Trophoblast cell (in vitro differentiated cells and primary cell): ENCODE measurements around the gene ZSCAN16.
A peak's percentile ranks its signal among the peaks of the same experiment; 100 is the strongest.

Experiments
- DNase-seq, 2 donors: peaks; one replicate each; pipeline ENCODE4 v3.0.0-alpha.2; 2016
- H2AFZ ChIP-seq: 2 replicates; pipeline ENCODE4 v1.6.1; 2013; ENCODE audit warnings: low read length, moderate library complexity, mild to moderate bottlenecking; ENCODE audit not compliant: insufficient read depth, poor library complexity
- H2AK5ac ChIP-seq: 2 replicates; pipeline ENCODE4 v1.6.1; 2013; ENCODE audit warnings: mild to moderate bottlenecking, low read length
- H2BK120ac ChIP-seq: 2 replicates; pipeline ENCODE4 v1.6.1; 2013; ENCODE audit warnings: low read length, mild to moderate bottlenecking, moderate library complexity; ENCODE audit not compliant: insufficient read depth, poor library complexity
- H2BK12ac ChIP-seq: 2 replicates; pipeline ENCODE4 v1.6.1; 2013; ENCODE audit warnings: mild to moderate bottlenecking, low read length, moderate library complexity
- H2BK5ac ChIP-seq: 2 replicates; pipeline ENCODE4 v1.6.1; 2013; ENCODE audit warnings: low read length, low read depth, moderate library complexity, mild to moderate bottlenecking; ENCODE audit not compliant: poor library complexity
- H3K14ac ChIP-seq: 2 replicates; pipeline ENCODE4 v1.6.1; 2013; ENCODE audit warnings: mild to moderate bottlenecking, low read length
- H3K18ac ChIP-seq: 2 replicates; pipeline ENCODE4 v1.6.1; 2013; ENCODE audit warnings: mild to moderate bottlenecking, low read length
- H3K23ac ChIP-seq: 2 replicates; pipeline ENCODE4 v1.6.1; 2013; ENCODE audit warnings: low read length
- H3K27ac ChIP-seq: 2 replicates; pipeline ENCODE4 v1.5.1; 2013; ENCODE audit warnings: low read depth, mild to moderate bottlenecking, inconsistent platforms, low read length, moderate library complexity
- H3K27me3 ChIP-seq: 2 replicates; pipeline ENCODE4 v1.6.1; 2013; ENCODE audit warnings: inconsistent platforms, mild to moderate bottlenecking, low read length, moderate library complexity; ENCODE audit not compliant: insufficient read depth
- H3K36me3 ChIP-seq, 2 experiments: 1 replicate in 1 of 2; 2 replicates in 1 of 2; pipeline ENCODE4 v1.6.1; 2013; ENCODE audit warnings: low read length in 2 of 2, mild to moderate bottlenecking in 2 of 2, moderate library complexity in 1 of 2; ENCODE audit not compliant: insufficient read depth in 2 of 2, control insufficient read depth in 1 of 2
- H3K4ac ChIP-seq: 2 replicates; pipeline ENCODE4 v1.6.1; 2013; ENCODE audit warnings: low read depth, mild to moderate bottlenecking, low read length, moderate library complexity
- H3K4me1 ChIP-seq, 2 experiments: 1 replicate in 1 of 2; 2 replicates in 1 of 2; pipeline ENCODE4 v1.6.1; 2013; ENCODE audit warnings: low read length in 2 of 2, mild to moderate bottlenecking in 2 of 2, moderate library complexity in 1 of 2; ENCODE audit not compliant: insufficient read depth in 2 of 2, control insufficient read depth in 1 of 2
- H3K4me2 ChIP-seq: 2 replicates; pipeline ENCODE4 v1.6.1; 2013; ENCODE audit warnings: inconsistent platforms, mild to moderate bottlenecking, low read length, moderate library complexity
- H3K4me3 ChIP-seq: 2 replicates; pipeline ENCODE4 v1.5.1; 2013; ENCODE audit warnings: mild to moderate bottlenecking, low read depth, low read length, inconsistent platforms
- H3K79me1 ChIP-seq: one replicate; pipeline ENCODE4 v1.6.1; 2013; ENCODE audit warnings: low read length
- H3K79me2 ChIP-seq: 2 replicates; pipeline ENCODE4 v1.6.1; 2013; ENCODE audit warnings: low read length, mild to moderate bottlenecking; ENCODE audit not compliant: control insufficient read depth, insufficient read depth, poor library complexity
- H3K9ac ChIP-seq: 2 replicates; pipeline ENCODE4 v1.6.1; 2013; ENCODE audit warnings: mild to moderate bottlenecking, low read length
- H3K9me3 ChIP-seq: 2 replicates; pipeline ENCODE4 v1.6.1; 2013; ENCODE audit warnings: low read depth, mild to moderate bottlenecking, control low read depth, inconsistent platforms, low read length; ENCODE audit not compliant: insufficient read depth
- H4K12ac ChIP-seq: 2 replicates; pipeline ENCODE4 v1.6.1; 2013; ENCODE audit warnings: low read depth, mild to moderate bottlenecking, low read length, moderate library complexity
- H4K8ac ChIP-seq: 2 replicates; pipeline ENCODE4 v1.6.1; 2013; ENCODE audit warnings: low read depth, mild to moderate bottlenecking, low read length, moderate library complexity
- H4K91ac ChIP-seq: one replicate; pipeline ENCODE4 v1.6.1; 2013; ENCODE audit warnings: low read depth, mild to moderate bottlenecking, low read length, moderate library complexity
- WGBS: extraction: QIAGEN DNeasy Blood & Tissue Kit; methylation state at CpG from one replicate; pipeline ENCODE4 v1.1.7; 2013; ENCODE audit warnings: missing lambda C conversion rate; ENCODE audit not compliant: insufficient read length, insufficient coverage; ENCODE audit errors: extremely low coverage; 5-methylcytosine and 5-hydroxymethylcytosine counted together

ZSCAN16 gene

DNA sequence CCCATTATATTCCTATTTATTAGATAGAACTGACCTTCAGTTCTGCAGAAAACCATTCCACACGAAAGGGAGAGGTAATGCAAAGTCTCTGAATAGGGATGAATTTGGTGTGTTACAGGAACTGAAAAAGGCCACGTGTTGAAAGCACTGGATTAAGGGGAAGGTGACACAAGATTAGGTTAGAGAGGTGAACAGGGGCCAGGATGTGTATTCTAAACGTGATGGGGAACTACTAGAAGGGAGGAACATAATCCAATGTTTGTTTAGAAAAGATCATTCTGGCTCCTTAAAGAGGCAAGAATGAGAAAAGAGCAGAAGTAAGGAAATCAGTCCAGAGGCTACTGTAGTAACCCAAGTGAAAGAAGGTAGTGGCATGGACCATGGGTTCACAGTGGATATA lies 11.0 kb downstream of the ZSCAN16 start:
- Histone ChIP-seq H3K4me1 (peaks cover 0 to 5% of the 10 kb centered on the region in 2 experiments), H3K79me2 (peaks cover 4% of the 10 kb centered on the region), H2BK120ac (no peak overlapping the region), H3K9ac (no peak overlapping the region), H3K4ac (no peak overlapping the region), H3K27ac (no peak overlapping the region), H3K4me2 (no peak overlapping the region), H3K27me3 (no peaks in the 10 kb centered on the region), H2BK12ac (no peak overlapping the region), H4K91ac (no peak overlapping the region), H3K9me3 (no peaks in the 10 kb centered on the region), H2AK5ac (no peak overlapping the region), H4K12ac (no peak overlapping the region), H3K36me3 (peaks cover 1 to 2% of the 10 kb centered on the region in 2 experiments), H3K14ac (no peak overlapping the region), H3K4me3 (no peak overlapping the region), H3K79me1 (peaks cover 6% of the 10 kb centered on the region), H4K8ac (no peak overlapping the region), H3K23ac (no peak overlapping the region), H2AFZ (no peak overlapping the region), H2BK5ac (no peak overlapping the region), H3K18ac (no peak overlapping the region)
- no CpG with 5 or more reads among the region's 3 CpGs for WGBS
- DNase-seq, result no peak

DNA sequence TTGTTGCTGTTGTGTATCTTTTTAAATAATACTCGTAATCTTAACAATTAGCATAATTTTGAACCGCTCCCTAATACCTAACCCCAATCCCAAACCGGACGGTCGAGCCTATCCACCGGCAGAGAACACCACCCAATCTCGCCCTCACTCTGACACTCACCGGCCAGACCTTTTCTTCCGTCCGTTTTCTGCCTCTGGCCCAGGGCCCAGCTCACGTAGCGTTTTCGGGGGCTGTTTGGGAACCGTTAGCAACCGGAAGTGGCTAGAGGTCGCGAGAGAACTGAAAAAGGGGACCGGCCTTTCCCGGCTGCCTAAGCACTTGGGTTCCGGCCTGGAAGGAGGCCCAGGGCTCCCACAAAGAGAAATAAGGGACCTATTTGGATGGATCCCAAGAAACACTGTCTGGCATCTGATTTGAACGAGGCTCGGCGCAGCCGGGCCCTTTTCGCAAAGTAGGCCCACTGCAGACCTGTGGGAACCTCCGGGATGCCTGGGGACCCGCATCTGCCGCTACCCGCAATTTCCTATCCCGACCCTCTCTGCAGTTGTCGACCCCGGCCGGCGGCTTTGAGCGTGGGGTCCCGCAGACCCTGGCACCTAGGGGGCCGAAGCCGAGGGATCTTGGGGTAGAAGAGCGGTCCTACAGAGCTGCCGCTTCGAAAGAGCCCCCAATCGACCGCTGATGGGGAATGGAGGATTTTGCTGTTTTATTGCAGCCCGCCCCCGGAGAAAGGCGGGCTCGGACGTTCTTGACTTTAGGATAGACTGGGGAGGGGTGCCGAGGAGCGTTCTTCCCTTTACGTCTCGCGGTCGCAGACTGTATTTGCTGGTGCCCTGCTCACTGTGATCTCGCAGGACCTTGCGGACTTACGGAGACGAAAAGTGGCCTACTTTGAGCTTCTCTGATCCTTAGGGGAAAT lies 12.4 kb downstream of the ZSCAN16 start:
- peak overlapping the region; percentile 25 for H3K4ac ChIP-seq
- peak overlapping the region; percentile 75 for H2BK120ac ChIP-seq
- H3K14ac ChIP-seq, result peak overlapping the region; percentile 93
- H3K9ac ChIP-seq, result peak overlapping the region; percentile 84
- H3K4me3 ChIP-seq, result peak overlapping the region; percentile 83
- no peaks in the 10 kb centered on the region for H3K27me3 ChIP-seq
- peak overlapping the region; percentile 89 for H3K4me2 ChIP-seq
- peak overlapping the region; percentile 99 for H2AFZ ChIP-seq
- H3K9me3 ChIP-seq, result no peaks in the 10 kb centered on the region
- H3K18ac ChIP-seq, result peak overlapping the region; percentile 25
- H4K8ac ChIP-seq, result peak overlapping the region; percentile 99
- peaks cover 0 to 2% of the 10 kb centered on the region in 2 experiments for H3K36me3 ChIP-seq
- H3K79me1 ChIP-seq, result peaks cover 7% of the 10 kb centered on the region
- peak overlapping the region; percentile 86 for H4K91ac ChIP-seq
- H2BK5ac ChIP-seq, result peak overlapping the region; percentile 64
- peak overlapping the region; percentile 97 for H4K12ac ChIP-seq
- peak; percentile 48 to 69 for DNase-seq
- H3K27ac ChIP-seq, result peak overlapping the region; percentile 63
- no peak overlapping the region for H2BK12ac ChIP-seq
- peaks cover 0 to 8% of the 10 kb centered on the region in 2 experiments for H3K4me1 ChIP-seq
- H3K23ac ChIP-seq, result no peak overlapping the region
- H3K79me2 ChIP-seq, result peaks cover 5% of the 10 kb centered on the region
- no CpG with 5 or more reads among the region's 58 CpGs for WGBS
- no peak overlapping the region for H2AK5ac ChIP-seq

- H3K4me1 ChIP-seq, result peaks cover 0 to 8% of the 10 kb centered on the region in 2 experiments
- H4K12ac ChIP-seq, result peak overlapping the region; percentile 23
- peak overlapping the region; percentile 64 for H2BK5ac ChIP-seq
- no peak overlapping the region for H2AK5ac ChIP-seq
- H3K79me2 ChIP-seq, result peaks cover 6% of the 10 kb centered on the region
- no peaks in the 10 kb centered on the region for H3K9me3 ChIP-seq
- no peak overlapping the region for H3K18ac ChIP-seq
- H2BK120ac ChIP-seq, result no peak overlapping the region
- H3K4me3 ChIP-seq, result peak overlapping the region; percentile 83
- H3K4ac ChIP-seq, result no peak overlapping the region
- peak in 1 of 2 donors; percentile 34 for DNase-seq
- H3K27me3 ChIP-seq, result no peaks in the 10 kb centered on the region
- peak overlapping the region; percentile 99 for H2AFZ ChIP-seq
- H3K23ac ChIP-seq, result no peak overlapping the region
- H3K27ac ChIP-seq, result peak overlapping the region; percentile 39
- WGBS, result no CpG with 5 or more reads among the region's 6 CpGs
- H3K36me3 ChIP-seq, result peaks cover 0 to under 1% of the 10 kb centered on the region in 2 experiments
- H3K79me1 ChIP-seq, result peaks cover 9% of the 10 kb centered on the region
- H3K4me2 ChIP-seq, result peak overlapping the region; percentile 89
- H4K8ac ChIP-seq, result peak overlapping the region; percentile 99
- no peak overlapping the region for H4K91ac ChIP-seq
- H3K9ac ChIP-seq, result peak overlapping the region; percentile 84
- no peak overlapping the region for H2BK12ac ChIP-seq
- H3K14ac ChIP-seq, result no peak overlapping the region
Measured at GRCh38 chr6:28137505-28137981, 13.1 kb downstream of the ZSCAN16 start.

DNA sequence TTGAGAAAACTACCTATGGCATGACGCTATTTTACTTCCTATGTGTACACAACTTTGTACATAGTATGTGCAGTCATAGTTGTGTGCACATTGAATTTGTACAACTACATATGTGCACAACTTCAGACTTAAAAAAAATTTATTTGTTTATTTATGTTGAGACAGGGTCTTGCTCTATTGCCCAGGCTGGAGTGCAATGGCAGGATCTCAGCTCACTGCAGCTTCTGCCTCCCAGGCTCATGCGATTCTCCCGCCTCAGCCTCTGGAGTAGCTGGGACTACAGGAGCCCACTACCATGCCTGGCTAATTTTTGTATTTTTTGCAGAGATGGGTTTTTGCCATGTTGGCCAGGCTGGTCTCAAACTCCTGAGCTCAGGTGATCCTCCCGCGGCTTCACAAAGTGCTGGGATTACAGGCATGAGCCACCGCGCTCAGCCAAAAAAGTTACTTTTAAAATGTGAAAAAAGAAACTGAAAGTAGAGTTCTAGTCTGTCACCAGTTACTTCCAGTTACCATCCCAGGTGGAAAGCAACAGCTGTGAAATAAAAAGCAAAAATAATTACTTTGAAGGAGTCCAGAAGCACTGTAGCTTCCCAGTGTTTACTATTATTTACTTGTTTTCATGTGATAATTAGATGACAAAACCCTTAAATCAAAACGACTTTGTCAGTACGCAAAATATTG lies 15.6 kb downstream of the ZSCAN16 start:
- H3K4me3 ChIP-seq, result no peak overlapping the region
- H3K23ac ChIP-seq, result no peak overlapping the region
- no peak overlapping the region for H3K27ac ChIP-seq
- peaks cover 0 to 8% of the 10 kb centered on the region in 2 experiments for H3K4me1 ChIP-seq
- no peak overlapping the region for H3K9ac ChIP-seq
- H3K4ac ChIP-seq, result no peak overlapping the region
- peaks cover 9% of the 10 kb centered on the region for H3K79me1 ChIP-seq
- H3K18ac ChIP-seq, result no peak overlapping the region
- H2BK5ac ChIP-seq, result no peak overlapping the region
- WGBS, result no CpG with 5 or more reads among the region's 9 CpGs
- DNase-seq, result no peak
- no peak overlapping the region for H4K91ac ChIP-seq
- no peak overlapping the region for H2BK120ac ChIP-seq
- H4K12ac ChIP-seq, result no peak overlapping the region
- no peak overlapping the region for H4K8ac ChIP-seq
- H3K9me3 ChIP-seq, result no peaks in the 10 kb centered on the region
- H2BK12ac ChIP-seq, result no peak overlapping the region
- H3K4me2 ChIP-seq, result no peak overlapping the region
- no peaks in the 10 kb centered on the region for H3K27me3 ChIP-seq
- H3K14ac ChIP-seq, result no peak overlapping the region
- H2AK5ac ChIP-seq, result no peak overlapping the region
- H3K36me3 ChIP-seq, result no peaks in the 10 kb centered on the region
- peaks cover 6% of the 10 kb centered on the region for H3K79me2 ChIP-seq
- no peak overlapping the region for H2AFZ ChIP-seq
